Stimulated activated CD8-positive, alpha-beta memory T cell treated with anti-CD3 and anti-CD28 coated beads, Interleukin-4, amount 100 ng/mL, for 4 hours (primary cell): Measurements from ENCODE around the gene ITGAE.

Experiments
- DNase-seq, 2 donors: peaks; one replicate each; pipeline ENCODE4 v3.0.0-alpha.2; 2020; ENCODE audit warnings: low read depth in 2 of 2, low spot score in 1 of 2

ITGAE gene

DNA sequence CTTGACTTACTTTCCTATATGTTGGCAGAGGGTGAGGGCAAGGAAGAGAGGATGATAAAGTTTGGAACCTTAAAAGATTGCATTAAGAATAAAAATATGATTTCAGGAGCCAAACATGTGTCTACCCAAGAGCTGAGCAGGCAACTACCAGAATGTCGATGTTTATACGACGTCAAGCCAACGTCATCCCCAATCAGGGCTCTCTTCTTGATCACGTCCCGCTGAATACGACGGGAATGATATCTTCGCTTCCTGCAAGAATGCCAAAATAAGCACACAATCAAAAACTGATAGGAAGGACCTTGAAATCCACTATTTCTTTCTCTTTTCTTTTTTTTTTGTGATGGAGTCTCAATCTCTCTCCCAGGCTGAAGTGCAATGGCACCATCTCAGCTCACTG, 20.1 kb upstream of the ITGAE start:
- DNase-seq, result no peak

- no peak for DNase-seq
Observed at GRCh38 chr17:3818786-3819185, 17.8 kb upstream of the ITGAE start.

- no peak for DNase-seq
Observed at GRCh38 chr17:3817851-3818605, 17.0 kb upstream of the ITGAE start.

DNA sequence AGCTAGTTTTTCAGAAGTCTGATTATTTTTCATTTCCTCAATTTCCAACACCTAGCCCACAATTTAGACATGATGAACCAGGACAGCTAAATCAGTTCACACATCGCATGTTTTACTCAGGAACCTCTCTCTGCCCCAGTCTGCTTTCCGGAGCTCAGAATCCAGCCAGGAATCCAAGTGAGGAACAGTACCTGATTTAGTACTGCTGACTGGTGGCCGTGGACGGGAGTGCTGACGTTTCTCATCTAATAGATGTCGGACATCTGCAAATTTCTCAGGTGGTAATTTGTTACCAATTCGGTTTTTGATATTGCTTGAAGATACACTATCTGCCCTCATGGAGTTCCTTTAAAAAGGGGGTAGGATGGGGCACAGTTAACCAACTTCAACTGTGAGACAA, 14.9 kb upstream of the ITGAE start:
- DNase-seq, result no peak

- no peak for DNase-seq
Observed at GRCh38 chr17:3815122-3815521, 14.1 kb upstream of the ITGAE start.

GRCh38 chr17:3814361-3814760, 13.4 kb upstream of the ITGAE start:
- no peak for DNase-seq

DNA sequence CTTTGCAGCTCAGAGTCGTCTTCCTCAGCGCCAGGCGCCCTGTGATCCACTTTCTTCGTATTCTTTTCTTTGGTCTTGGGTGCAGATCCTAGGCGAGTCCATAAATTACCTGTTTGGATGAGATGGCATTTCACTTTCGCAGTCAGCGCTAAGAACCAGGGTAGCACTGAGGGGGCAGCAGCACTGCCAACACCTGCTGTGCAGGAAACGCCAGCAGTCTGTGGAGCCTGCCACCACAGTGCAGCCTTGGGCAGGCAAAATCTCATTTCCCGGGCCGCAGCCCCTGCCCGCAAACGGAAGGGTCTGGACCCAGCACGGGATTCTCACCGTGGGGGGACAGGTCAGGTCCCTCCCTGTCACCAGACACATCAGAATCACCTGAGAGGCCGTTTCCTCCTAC, 12.2 kb upstream of the ITGAE start:
- DNase-seq, result no peak

GRCh38 chr17:3812771-3813170, 11.8 kb upstream of the ITGAE start:
- DNase-seq, result no peak

DNA sequence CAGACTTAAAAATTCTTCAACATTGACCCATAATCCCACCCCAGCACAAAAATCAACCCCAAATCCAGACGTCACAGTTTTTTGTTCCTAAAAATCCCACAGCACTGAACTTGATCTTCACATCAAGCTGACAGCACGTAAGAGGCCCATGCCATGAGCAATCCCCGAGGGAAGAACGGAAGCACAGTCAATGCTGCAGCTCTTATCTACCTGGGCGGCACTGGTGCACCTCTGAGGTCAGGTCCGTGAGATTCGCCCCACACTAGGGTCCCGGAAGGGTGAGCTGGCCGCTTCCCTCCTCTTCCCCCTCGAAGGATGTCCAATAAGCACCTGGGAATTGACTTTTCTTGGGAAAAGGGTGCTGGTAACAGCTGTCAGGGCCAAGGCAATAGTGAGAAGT, 11.3 kb upstream of the ITGAE start:
- DNase-seq, result no peak

- DNase-seq, result no peak
Observed at GRCh38 chr17:3810019-3810418, 9.0 kb upstream of the ITGAE start.

- no peak for DNase-seq
Observed at GRCh38 chr17:3809135-3809534, 8.1 kb upstream of the ITGAE start.

GRCh38 chr17:3808701-3809100, 7.7 kb upstream of the ITGAE start:
- DNase-seq, result no peak

- DNase-seq, result no peak
Observed at GRCh38 chr17:3805581-3805980, 4.6 kb upstream of the ITGAE start.

DNA sequence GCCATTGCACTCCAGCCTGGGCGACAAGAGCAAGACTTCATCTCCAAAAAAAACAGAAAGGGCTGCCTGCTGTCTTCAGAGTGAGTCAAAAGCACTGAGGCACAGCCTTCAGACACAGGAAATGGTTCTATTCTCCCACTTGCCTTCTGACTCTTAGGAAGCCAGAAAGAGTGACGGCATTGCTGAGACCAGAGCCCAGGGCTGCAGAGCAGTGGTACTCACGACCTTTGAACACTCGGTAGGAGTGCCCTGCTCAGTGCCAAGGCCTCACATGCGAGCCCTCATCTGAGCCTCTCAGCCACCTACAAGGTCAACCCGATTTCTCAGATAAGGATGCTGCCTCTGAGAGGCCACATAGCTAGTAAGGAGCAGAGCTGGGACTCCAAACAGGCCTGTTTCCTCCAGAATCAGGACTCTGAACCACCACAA, 3.5 kb upstream of the ITGAE start:
- DNase-seq, result no peak

- DNase-seq, result no peak
Observed at GRCh38 chr17:3803308-3803640, 2.3 kb upstream of the ITGAE start.

DNA sequence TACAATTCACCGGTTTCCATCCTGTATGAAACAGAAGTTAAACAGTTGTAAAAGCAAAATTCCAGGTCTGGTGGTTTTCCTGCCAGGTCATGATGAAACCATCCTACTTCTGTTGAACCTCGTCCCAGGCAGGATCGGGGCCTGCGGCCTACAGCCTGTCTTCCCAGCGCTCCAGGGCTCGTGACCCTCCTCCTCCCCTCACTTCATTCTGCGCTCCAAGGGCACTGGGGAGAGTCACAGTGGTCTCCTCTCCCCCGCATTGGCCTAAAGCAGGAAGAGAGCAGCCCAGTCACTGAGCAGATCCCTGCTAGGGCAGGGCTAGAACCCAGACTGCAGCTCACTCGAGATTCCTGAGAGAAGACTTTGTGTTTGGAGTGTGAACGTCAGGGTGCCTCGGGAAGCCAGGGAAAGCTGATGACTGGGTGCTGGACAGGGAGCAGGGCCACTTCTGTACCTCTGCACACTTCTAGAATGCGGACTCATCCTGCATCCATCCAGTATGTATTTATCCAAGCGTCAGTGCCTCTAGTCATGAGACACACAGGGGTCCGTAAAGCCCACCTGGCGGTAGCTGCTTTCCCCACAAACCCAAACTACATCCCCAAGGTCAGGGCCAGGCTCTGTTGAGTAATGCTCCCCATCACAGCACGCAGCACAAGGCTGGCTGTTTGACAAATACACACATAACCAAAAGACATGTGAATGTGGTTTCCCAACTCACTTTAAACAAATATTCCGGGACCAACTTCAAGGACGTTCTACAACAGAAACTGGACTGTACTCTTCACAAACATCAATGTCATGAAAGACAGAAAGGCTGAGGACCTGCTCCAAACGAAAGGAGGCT, 1.7 kb upstream of the ITGAE start:
- no peak for DNase-seq

DNA sequence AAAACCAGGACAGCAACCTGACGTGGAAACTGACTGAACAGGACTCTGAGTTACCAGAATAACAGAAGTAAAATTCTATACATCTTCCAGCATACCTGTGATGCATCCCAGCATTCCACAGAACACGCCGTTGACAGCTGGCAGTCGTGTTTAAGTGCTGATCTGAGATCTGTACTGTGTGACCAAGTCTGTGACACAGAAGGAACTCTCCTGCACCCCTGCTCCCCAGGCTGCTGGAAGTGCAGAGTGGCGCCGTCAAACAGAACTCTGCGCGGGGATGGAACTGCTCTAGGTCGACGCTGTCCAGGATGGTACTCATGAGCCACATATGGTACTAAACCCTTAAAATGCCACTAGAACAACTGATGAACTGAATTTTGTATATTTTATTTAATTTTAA, 804 bp upstream of the ITGAE start:
- DNase-seq, result no peak

- DNase-seq, result no peak
Observed at GRCh38 chr17:3801347-3801746, 359 bp upstream of the ITGAE start.

DNA sequence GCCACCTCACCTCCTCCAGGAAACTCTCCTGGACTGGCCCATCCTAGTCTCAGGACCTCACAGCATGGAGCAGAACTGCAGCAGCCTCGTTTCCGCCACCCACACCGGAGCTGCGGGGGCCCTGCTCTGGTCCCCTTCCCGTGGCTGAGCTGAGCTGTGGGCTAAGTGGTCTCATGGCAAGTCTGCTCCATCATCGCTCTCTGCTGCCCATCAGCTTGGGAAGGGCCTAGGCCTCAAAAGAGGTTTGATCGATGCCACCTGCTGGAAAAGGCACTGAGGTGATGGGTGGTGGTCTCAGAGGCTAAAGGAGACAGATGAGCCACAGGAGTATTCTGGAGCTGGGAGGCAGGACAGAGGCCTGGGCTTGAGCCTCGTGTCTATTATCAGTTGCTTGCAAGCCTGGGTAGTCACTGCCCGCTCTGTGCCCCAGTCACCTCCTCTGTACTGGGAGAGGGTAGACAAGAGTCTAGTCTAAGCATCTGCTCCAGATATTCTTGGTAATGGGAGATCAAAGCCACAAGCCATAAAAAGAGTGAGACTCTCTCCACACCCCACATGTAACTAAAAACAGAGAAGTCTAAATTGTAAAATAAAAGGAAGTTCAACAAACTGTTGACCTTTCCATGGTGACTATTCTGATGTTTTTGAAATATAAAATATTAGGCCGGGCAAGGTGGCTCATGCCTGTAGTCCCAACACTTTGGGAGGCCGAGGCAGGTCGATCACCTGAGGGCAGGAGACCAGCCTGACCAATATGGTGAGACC, 1.6 kb downstream of the ITGAE start:
- DNase-seq, result no peak

GRCh38 chr17:3798273-3799180, 2.5 kb downstream of the ITGAE start:
- DNase-seq, result no peak

GRCh38 chr17:3796822-3797170, 4.2 kb downstream of the ITGAE start:
- DNase-seq, result peak in 1 of 2 donors; percentile 12
